ENCODE measurements around the gene AP1G2. TPM values are rescaled to one million over a fixed set of nuclear protein-coding genes. Genes with fewer than 3 reads are reported as not detected.
A peak's percentile ranks its signal among the peaks of the same experiment; 100 is the strongest.

AP1G2 gene
- total and polyA plus RNA-seq, 2 of the 13 experiments (the other 11 are each of a cell fraction or from before 2014, with no cell fraction given) = 96.9 to 611 TPM

DNA sequence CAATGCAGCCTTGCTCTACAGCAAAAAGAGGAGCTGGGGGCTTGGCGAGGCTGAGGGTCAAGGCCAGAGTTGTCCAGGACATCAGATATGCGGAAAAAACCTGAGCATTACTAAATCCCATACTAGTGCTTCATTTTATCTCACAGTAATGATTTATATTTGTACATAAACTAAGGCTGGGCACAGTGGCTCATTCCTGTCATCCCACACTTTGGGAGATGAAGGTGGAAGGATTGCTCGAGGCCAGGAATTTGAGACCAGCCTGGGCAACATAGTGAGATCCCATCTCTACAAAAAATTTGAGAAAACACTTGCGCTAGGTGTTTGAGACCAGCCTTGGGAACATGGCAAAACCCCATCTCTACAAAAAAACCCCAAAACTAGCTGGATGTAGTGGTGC is 22.6 kb upstream of the AP1G2 start (continued):
- no peak for TF ChIP-seq SRSF9 (IDR thresholded peaks at IDR 0.05; ENCODE audit: borderline replicate concordance, insufficient read depth, low read depth, low read length, poor library complexity, severe bottlenecking)
- no peak for TF ChIP-seq EP300 (IDR thresholded peaks at IDR 0.05; ENCODE audit: low read depth in 2 of 2, low read length in 2 of 2)
- TF ChIP-seq EP300 (CRISPR knock-in tag; IDR thresholded peaks at IDR 0.05; ENCODE audit: borderline replicate concordance) = no peak
- TF ChIP-seq, protein P1, sequence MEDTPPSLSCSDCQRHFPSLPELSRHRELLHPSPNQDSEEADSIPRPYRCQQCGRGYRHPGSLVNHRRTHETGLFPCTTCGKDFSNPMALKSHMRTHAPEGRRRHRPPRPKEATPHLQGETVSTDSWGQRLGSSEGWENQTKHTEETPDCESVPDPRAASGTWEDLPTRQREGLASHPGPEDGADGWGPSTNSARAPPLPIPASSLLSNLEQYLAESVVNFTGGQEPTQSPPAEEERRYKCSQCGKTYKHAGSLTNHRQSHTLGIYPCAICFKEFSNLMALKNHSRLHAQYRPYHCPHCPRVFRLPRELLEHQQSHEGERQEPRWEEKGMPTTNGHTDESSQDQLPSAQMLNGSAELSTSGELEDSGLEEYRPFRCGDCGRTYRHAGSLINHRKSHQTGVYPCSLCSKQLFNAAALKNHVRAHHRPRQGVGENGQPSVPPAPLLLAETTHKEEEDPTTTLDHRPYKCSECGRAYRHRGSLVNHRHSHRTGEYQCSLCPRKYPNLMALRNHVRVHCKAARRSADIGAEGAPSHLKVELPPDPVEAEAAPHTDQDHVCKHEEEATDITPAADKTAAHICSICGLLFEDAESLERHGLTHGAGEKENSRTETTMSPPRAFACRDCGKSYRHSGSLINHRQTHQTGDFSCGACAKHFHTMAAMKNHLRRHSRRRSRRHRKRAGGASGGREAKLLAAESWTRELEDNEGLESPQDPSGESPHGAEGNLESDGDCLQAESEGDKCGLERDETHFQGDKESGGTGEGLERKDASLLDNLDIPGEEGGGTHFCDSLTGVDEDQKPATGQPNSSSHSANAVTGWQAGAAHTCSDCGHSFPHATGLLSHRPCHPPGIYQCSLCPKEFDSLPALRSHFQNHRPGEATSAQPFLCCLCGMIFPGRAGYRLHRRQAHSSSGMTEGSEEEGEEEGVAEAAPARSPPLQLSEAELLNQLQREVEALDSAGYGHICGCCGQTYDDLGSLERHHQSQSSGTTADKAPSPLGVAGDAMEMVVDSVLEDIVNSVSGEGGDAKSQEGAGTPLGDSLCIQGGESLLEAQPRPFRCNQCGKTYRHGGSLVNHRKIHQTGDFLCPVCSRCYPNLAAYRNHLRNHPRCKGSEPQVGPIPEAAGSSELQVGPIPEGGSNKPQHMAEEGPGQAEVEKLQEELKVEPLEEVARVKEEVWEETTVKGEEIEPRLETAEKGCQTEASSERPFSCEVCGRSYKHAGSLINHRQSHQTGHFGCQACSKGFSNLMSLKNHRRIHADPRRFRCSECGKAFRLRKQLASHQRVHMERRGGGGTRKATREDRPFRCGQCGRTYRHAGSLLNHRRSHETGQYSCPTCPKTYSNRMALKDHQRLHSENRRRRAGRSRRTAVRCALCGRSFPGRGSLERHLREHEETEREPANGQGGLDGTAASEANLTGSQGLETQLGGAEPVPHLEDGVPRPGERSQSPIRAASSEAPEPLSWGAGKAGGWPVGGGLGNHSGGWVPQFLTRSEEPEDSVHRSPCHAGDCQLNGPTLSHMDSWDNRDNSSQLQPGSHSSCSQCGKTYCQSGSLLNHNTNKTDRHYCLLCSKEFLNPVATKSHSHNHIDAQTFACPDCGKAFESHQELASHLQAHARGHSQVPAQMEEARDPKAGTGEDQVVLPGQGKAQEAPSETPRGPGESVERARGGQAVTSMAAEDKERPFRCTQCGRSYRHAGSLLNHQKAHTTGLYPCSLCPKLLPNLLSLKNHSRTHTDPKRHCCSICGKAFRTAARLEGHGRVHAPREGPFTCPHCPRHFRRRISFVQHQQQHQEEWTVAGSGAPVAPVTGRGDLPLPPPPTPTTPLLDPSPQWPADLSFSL (CRISPR knock-in tag; IDR thresholded peaks at IDR 0.05) = 0 out of 2 replicates have a peak, but pooled peaks have one; percentile 47
- no peak for TF ChIP-seq ZNF83 (CRISPR knock-in tag; IDR thresholded peaks at IDR 0.05; ENCODE audit: borderline replicate concordance)
- 0 out of 2 replicates have a peak, but pooled peaks have one; percentile 32 for TF ChIP-seq RARA (CRISPR knock-in tag; IDR thresholded peaks at IDR 0.05)
- peak; percentile 44; the same call in 1 of the 2 replicates for TF ChIP-seq GATAD2A (CRISPR knock-in tag; IDR thresholded peaks at IDR 0.05)
- TF ChIP-seq SALL1 (CRISPR knock-in tag; IDR thresholded peaks at IDR 0.05) = no peak
- TF ChIP-seq, protein P2, sequence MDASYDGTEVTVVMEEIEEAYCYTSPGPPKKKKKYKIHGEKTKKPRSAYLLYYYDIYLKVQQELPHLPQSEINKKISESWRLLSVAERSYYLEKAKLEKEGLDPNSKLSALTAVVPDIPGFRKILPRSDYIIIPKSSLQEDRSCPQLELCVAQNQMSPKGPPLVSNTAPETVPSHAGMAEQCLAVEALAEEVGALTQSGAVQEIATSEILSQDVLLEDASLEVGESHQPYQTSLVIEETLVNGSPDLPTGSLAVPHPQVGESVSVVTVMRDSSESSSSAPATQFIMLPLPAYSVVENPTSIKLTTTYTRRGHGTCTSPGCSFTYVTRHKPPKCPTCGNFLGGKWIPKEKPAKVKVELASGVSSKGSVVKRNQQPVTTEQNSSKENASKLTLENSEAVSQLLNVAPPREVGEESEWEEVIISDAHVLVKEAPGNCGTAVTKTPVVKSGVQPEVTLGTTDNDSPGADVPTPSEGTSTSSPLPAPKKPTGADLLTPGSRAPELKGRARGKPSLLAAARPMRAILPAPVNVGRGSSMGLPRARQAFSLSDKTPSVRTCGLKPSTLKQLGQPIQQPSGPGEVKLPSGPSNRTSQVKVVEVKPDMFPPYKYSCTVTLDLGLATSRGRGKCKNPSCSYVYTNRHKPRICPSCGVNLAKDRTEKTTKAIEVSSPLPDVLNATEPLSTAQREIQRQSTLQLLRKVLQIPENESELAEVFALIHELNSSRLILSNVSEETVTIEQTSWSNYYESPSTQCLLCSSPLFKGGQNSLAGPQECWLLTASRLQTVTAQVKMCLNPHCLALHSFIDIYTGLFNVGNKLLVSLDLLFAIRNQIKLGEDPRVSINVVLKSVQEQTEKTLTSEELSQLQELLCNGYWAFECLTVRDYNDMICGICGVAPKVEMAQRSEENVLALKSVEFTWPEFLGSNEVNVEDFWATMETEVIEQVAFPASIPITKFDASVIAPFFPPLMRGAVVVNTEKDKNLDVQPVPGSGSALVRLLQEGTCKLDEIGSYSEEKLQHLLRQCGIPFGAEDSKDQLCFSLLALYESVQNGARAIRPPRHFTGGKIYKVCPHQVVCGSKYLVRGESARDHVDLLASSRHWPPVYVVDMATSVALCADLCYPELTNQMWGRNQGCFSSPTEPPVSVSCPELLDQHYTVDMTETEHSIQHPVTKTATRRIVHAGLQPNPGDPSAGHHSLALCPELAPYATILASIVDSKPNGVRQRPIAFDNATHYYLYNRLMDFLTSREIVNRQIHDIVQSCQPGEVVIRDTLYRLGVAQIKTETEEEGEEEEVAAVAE (CRISPR knock-in tag; IDR thresholded peaks at IDR 0.05; ENCODE audit: borderline replicate concordance) = no peak
- TF ChIP-seq ZNF124 (CRISPR knock-in tag; IDR thresholded peaks at IDR 0.05) = no peak
- no peak for TF ChIP-seq ZNF235 (CRISPR knock-in tag; IDR thresholded peaks at IDR 0.05; ENCODE audit: borderline replicate concordance)
- TF ChIP-seq ZNF101 (CRISPR knock-in tag; IDR thresholded peaks at IDR 0.05; ENCODE audit: borderline replicate concordance, low read depth) = no peak
- no peak for TF ChIP-seq KMT2A (CRISPR knock-in tag; IDR thresholded peaks at IDR 0.05)
- TF ChIP-seq, protein P3, sequence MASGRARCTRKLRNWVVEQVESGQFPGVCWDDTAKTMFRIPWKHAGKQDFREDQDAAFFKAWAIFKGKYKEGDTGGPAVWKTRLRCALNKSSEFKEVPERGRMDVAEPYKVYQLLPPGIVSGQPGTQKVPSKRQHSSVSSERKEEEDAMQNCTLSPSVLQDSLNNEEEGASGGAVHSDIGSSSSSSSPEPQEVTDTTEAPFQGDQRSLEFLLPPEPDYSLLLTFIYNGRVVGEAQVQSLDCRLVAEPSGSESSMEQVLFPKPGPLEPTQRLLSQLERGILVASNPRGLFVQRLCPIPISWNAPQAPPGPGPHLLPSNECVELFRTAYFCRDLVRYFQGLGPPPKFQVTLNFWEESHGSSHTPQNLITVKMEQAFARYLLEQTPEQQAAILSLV (CRISPR knock-in tag; IDR thresholded peaks at IDR 0.05; ENCODE audit: borderline replicate concordance) = no peak
- TF ChIP-seq, protein P4, sequence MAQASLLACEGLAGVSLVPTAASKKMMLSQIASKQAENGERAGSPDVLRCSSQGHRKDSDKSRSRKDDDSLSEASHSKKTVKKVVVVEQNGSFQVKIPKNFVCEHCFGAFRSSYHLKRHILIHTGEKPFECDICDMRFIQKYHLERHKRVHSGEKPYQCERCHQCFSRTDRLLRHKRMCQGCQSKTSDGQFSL (CRISPR knock-in tag; IDR thresholded peaks at IDR 0.05) = no peak
- TF ChIP-seq, protein P5, sequence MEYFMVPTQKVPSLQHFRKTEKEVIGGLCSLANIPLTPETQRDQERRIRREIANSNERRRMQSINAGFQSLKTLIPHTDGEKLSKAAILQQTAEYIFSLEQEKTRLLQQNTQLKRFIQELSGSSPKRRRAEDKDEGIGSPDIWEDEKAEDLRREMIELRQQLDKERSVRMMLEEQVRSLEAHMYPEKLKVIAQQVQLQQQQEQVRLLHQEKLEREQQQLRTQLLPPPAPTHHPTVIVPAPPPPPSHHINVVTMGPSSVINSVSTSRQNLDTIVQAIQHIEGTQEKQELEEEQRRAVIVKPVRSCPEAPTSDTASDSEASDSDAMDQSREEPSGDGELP (IDR thresholded peaks at IDR 0.05; ENCODE audit: borderline replicate concordance, low read depth) = no peak
